NCI-H1092 treated with DMSO at 0.1 percent for 48 hours (cell line): ENCODE results near the gene EPS8L2.
A peak's percentile ranks its signal among the peaks of the same experiment; 100 is the strongest.

Source experiments
- DNase-seq: peaks from one replicate; lab custom pipeline; 2025; lab: John Stamatoyannopoulos, UW

EPS8L2 gene

GRCh38 chr11:763073-763463, 57.0 kb downstream of the EPS8L2 start:
- DNase-seq, result no peak

GRCh38 chr11:763549-764321, 57.7 kb downstream of the EPS8L2 start:
- no peak for DNase-seq

- DNase-seq, result no peak
Observed at GRCh38 chr11:764322-765024, 58.4 kb downstream of the EPS8L2 start.

GRCh38 chr11:765025-765801, 59.2 kb downstream of the EPS8L2 start:
- DNase-seq, result no peak

- DNase-seq, result no peak
Observed at GRCh38 chr11:765802-766091, 59.7 kb downstream of the EPS8L2 start.

GRCh38 chr11:766106-766935, 60.3 kb downstream of the EPS8L2 start:
- DNase-seq, result no peak

GRCh38 chr11:766936-767210, 60.8 kb downstream of the EPS8L2 start:
- no peak for DNase-seq

- DNase-seq, result no peak
Observed at GRCh38 chr11:767238-767637, 61.2 kb downstream of the EPS8L2 start.

- DNase-seq, result no peak
Observed at GRCh38 chr11:769887-770641, 64.0 kb downstream of the EPS8L2 start.

- no peak for DNase-seq
Observed at GRCh38 chr11:770642-771616, 64.9 kb downstream of the EPS8L2 start.

- no peak for DNase-seq
Observed at GRCh38 chr11:771617-772204, 65.7 kb downstream of the EPS8L2 start.

- no peak for DNase-seq
Observed at GRCh38 chr11:772429-773390, 66.7 kb downstream of the EPS8L2 start.

GRCh38 chr11:773425-773824, 67.4 kb downstream of the EPS8L2 start:
- DNase-seq, result no peak

GRCh38 chr11:773830-774229, 67.8 kb downstream of the EPS8L2 start:
- DNase-seq, result no peak

GRCh38 chr11:774873-775592, 69.0 kb downstream of the EPS8L2 start:
- DNase-seq, result no peak

GRCh38 chr11:776263-776560, 70.2 kb downstream of the EPS8L2 start:
- DNase-seq, result no peak

- peak; percentile 64 for DNase-seq
Observed at GRCh38 chr11:776561-777287, 70.7 kb downstream of the EPS8L2 start.
